Transverse colon (tissue), 4 donors: Measurements from ENCODE around the gene IVD. TPM values are rescaled to one million over a fixed set of nuclear protein-coding genes. Genes with fewer than 3 reads are reported as not detected.
A peak's percentile ranks its signal among the peaks of the same experiment; 100 is the strongest.

Experiments used
- DNase-seq: peaks from one replicate; pipeline ENCODE4 v3.0.0-alpha.2; 2019
- H3K27ac ChIP-seq, 4 donors: fragments of 200-600 bp; sonication (generic); 2 replicates each; pipeline ENCODE4 v1.5.1; 2016 to 2018; ENCODE audit warnings: inconsistent platforms in 4 of 4
- H3K27me3 ChIP-seq: fragments of 200-600 bp; sonication (generic); 2 replicates; pipeline ENCODE4 v1.5.1; 2017; ENCODE audit warnings: inconsistent platforms
- H3K36me3 ChIP-seq, 4 donors: fragments of 200-600 bp; sonication (generic); 2 replicates each; pipeline ENCODE4 v1.5.1; 2017 to 2019; ENCODE audit warnings: inconsistent platforms in 4 of 4
- H3K4me1 ChIP-seq, 4 donors: fragments of 200-600 bp; sonication (generic); 2 replicates each; pipeline ENCODE4 v1.5.1; 2017 to 2020; ENCODE audit warnings: inconsistent platforms in 4 of 4
- H3K4me3 ChIP-seq, 4 donors: fragments of 200-600 bp; sonication (generic); 1 replicate in 1 of 4; 2 replicates in 3 of 4; pipeline versions ENCODE4 v1.5.1 to v1.6.1; 2017 to 2019; ENCODE audit warnings: inconsistent platforms in 4 of 4
- H3K9me3 ChIP-seq, 2 donors: fragments of 200-600 bp; sonication (generic); 2 replicates each; pipeline ENCODE4 v1.5.1; 2017 to 2019; ENCODE audit warnings: inconsistent platforms in 2 of 2
- CTCF ChIP-seq, 5 experiments: fragments of 200-600 bp in 3 of 5; fragments of 450-650 bp in 2 of 5; sonication (generic) in 3 of 5; IDR thresholded peaks; 1 replicate in 2 of 5; 2 replicates in 3 of 5; pipeline ENCODE4 v1.5.1; 2016 to 2017; ENCODE audit warnings: antibody characterized with exemption in 5 of 5, inconsistent platforms in 3 of 5, mild to moderate bottlenecking in 2 of 5, moderate library complexity in 1 of 5
- EP300 ChIP-seq: sonication (generic); formaldehyde crosslinking; IDR thresholded peaks from one replicate; pipeline ENCODE4 v1.6.1; 2017; ENCODE audit warnings: antibody characterized with exemption, low read depth
- POLR2A ChIP-seq: fragments of 450-650 bp; IDR thresholded peaks from one replicate; pipeline ENCODE4 v1.6.1; 2016; ENCODE audit warnings: antibody characterized with exemption, mild to moderate bottlenecking, moderate library complexity
- POLR2AphosphoS5 ChIP-seq, 3 donors: sonication (generic); formaldehyde crosslinking; IDR thresholded peaks; one replicate each; pipeline ENCODE4 v1.6.1; 2016; ENCODE audit warnings: antibody characterized with exemption in 3 of 3
- WGBS, 2 donors: methylation state at CpG; one replicate each; pipeline ENCODE4 v1.1.5; 2018; ENCODE audit warnings: low coverage in 1 of 2; 5-methylcytosine and 5-hydroxymethylcytosine counted together
- in situ Hi-C, 4 donors: fragments of 200-750 bp; cut with MboI; loops; one replicate each; pipeline versions ENCODE4 v1.15.0 to v1.15.1; 2017; ENCODE audit warnings: low sequenced_read_pairs in 3 of 4, low pct_ligation_motif_present in 1 of 4, low pct_unique_long_range_greater_than_20kb in 1 of 4
- intact Hi-C: fragments of 100-400 bp; cut with DNase I; formaldehyde crosslinking; loops from one replicate; pipeline ENCODE4 v1.15.1; 2023; ENCODE audit warnings: low total_unique reads
- total RNA-seq, 4 donors: library from RNA; depleted of rRNA; stranded (reverse); fragments of >200 nt; gene quantifications; one replicate each; pipeline ENCODE4 v1.1.0, GENCODE V29; 2016

Gene IVD
- total RNA-seq, 4 donors from 2014 or later: 51.4 to 122 (median 58.7) TPM

GRCh38 chr15:40381818-40382529 is 23.6 kb upstream of the IVD start:
- WGBS, 2 donors: 88 to 92% methylated on average over 5 to 11 of the region's 11 CpGs
- no peaks in the 10 kb centered on the region for H3K27me3 ChIP-seq
- no peaks in the 10 kb centered on the region for H3K36me3 ChIP-seq
- no peak for DNase-seq
- intact Hi-C loops: no loop called here
- H3K4me3 ChIP-seq: no peak overlapping the region
- TF ChIP-seq EP300 (no peak), POLR2AphosphoS5 (IDR thresholded peaks at IDR 0.05) (no peak), CTCF (IDR thresholded peaks at IDR 0.05) (no peak), POLR2A (no peak)
- H3K9me3 ChIP-seq: no peaks in the 10 kb centered on the region
- no peak overlapping the region for H3K27ac ChIP-seq
- in situ Hi-C loops: no loop called here
- peaks cover 6 to 24% (median 14%) of the 10 kb centered on the region in 4 donors for H3K4me1 ChIP-seq

- Histone ChIP-seq H3K36me3 (no peaks in the 10 kb centered on the region), H3K4me1 (peaks cover 6 to 24% (median 14%) of the 10 kb centered on the region in 4 donors), H3K27me3 (no peaks in the 10 kb centered on the region), H3K9me3 (no peaks in the 10 kb centered on the region), H3K4me3 (peak within 1 kb of the TSS; percentile 77 to 84 (median 78)), H3K27ac (peak within 1 kb of the TSS; percentile 47 to 71 (median 61))
- 0 to 8% methylated on average over 1 to 43 of the region's 57 CpGs for WGBS, 2 donors
- in situ Hi-C loops: no loop called here
- TF ChIP-seq EP300 (no peak), POLR2AphosphoS5 (IDR thresholded peaks at IDR 0.05) (peak in 2 of 3 donors; percentile 43 to 73), CTCF (IDR thresholded peaks at IDR 0.05) (no peak), POLR2A (no peak)
- DNase-seq: peak; percentile 94
- intact Hi-C loops: no loop called here
These were observed 22.8 kb upstream of the IVD start, which contains the start of gene KNSTRN for GRCh38 chr15:40382580-40383456. Gene KNSTRN (plus strand): TSS chr15:40382721. CDS start chr15:40382836, 115 bp downstream.

- H3K27me3 ChIP-seq: no peaks in the 10 kb centered on the region
- no peaks in the 10 kb centered on the region for H3K9me3 ChIP-seq
- no peak overlapping the region for H3K4me3 ChIP-seq
- in situ Hi-C loops: no loop called here
- peaks cover 6 to 15% (median 10%) of the 10 kb centered on the region in 4 donors for H3K4me1 ChIP-seq
- peaks cover 0 to 6% (median 1%) of the 10 kb centered on the region in 4 donors for H3K36me3 ChIP-seq
- WGBS, 2 donors: 92 to 96% methylated on average over 2 to 3 of the region's 3 CpGs
- intact Hi-C loops: no loop called here
- no peak for DNase-seq
- no peak for TF ChIP-seq POLR2A
- no peak for TF ChIP-seq CTCF (IDR thresholded peaks at IDR 0.05)
- TF ChIP-seq EP300: no peak
- no peak for TF ChIP-seq POLR2AphosphoS5 (IDR thresholded peaks at IDR 0.05)
- H3K27ac ChIP-seq: no peak overlapping the region
These were observed 19.1 kb upstream of the IVD start for GRCh38 chr15:40386480-40386879.
